Measurements from ENCODE around the gene UBR4. TPM values are rescaled to one million over a fixed set of nuclear protein-coding genes. Genes with fewer than 3 reads are reported as not detected.

The UBR4 gene
- total RNA-seq, 2 donors from 2014 or later = 148 to 151 TPM

- TF ChIP-seq CTCF (conservative IDR thresholded peaks at IDR 0.05) = no peak
- H3K4me3 Mint-ChIP-seq = peak within 1 kb of the TSS; percentile 94
- peaks cover 16% of the 10 kb centered on the region for H3K4me1 Mint-ChIP-seq
- H3K36me3 ChIP-seq (ENCODE audit: control insufficient read depth, insufficient read depth, low read length) = peaks cover 20% of the 10 kb centered on the region
- peaks cover 14% of the 10 kb centered on the region for H3K36me3 Mint-ChIP-seq (ENCODE audit: low read depth)
- H3K27ac ChIP-seq (ENCODE audit: low read depth, low read length) = peak within 1 kb of the TSS; percentile 99
- peak within 1 kb of the TSS; percentile 99 for H3K4me3 ChIP-seq (ENCODE audit: low read length)
- H3K9ac ChIP-seq (ENCODE audit: extremely low read depth, low read length, poor library complexity, severe bottlenecking) = peak within 1 kb of the TSS; percentile 91
- no peaks in the 10 kb centered on the region for H3K4me1 ChIP-seq (ENCODE audit: control insufficient read depth, insufficient read depth, low read length)
- no peaks in the 10 kb centered on the region for H3K9me3 ChIP-seq (ENCODE audit: control insufficient read depth, low read length)
- DNase-seq = peak; percentile 97
- H3K9me3 Mint-ChIP-seq = no peaks in the 10 kb centered on the region
- 0% methylated on average over 42 to 81 of the region's 81 CpGs for WGBS, 2 experiments (ENCODE audit: insufficient coverage in 1 of 2, insufficient read length in 1 of 2)
- no peaks in the 10 kb centered on the region for H3K27me3 Mint-ChIP-seq (ENCODE audit: insufficient read depth)
- H3K27me3 ChIP-seq (ENCODE audit: control insufficient read depth, insufficient read depth, low read length, poor library complexity, severe bottlenecking) = no peaks in the 10 kb centered on the region
- peak within 1 kb of the TSS; percentile 98 for H3K27ac Mint-ChIP-seq
These were observed 41.5 kb upstream of the UBR4 start, which contains the start of the genes EMC1 and MRTO4 for GRCh38 chr1:19251305-19252196. Gene EMC1 (minus strand): TSS chr1:19251524. CDS start chr1:19251509, 15 bp downstream. Gene MRTO4 (plus strand): TSS chr1:19251805. CDS start chr1:19251836, 31 bp downstream.

- 8 to 11% methylated on average over 13 to 14 of the region's 14 CpGs for WGBS, 2 experiments (ENCODE audit: insufficient coverage in 1 of 2, insufficient read length in 1 of 2)
- Histone ChIP-seq H3K9me3 (ENCODE audit: control insufficient read depth, low read length) (no peaks in the 10 kb centered on the region), H3K27me3 (ENCODE audit: control insufficient read depth, insufficient read depth, low read length, poor library complexity, severe bottlenecking) (no peaks in the 10 kb centered on the region), H3K4me3 (ENCODE audit: low read length) (peak overlapping the region; percentile 99), H3K4me1 (ENCODE audit: control insufficient read depth, insufficient read depth, low read length) (no peaks in the 10 kb centered on the region), H3K9ac (ENCODE audit: extremely low read depth, low read length, poor library complexity, severe bottlenecking) (peak overlapping the region; percentile 91), H3K36me3 (ENCODE audit: control insufficient read depth, insufficient read depth, low read length) (peaks cover 15% of the 10 kb centered on the region), H3K27ac (ENCODE audit: low read depth, low read length) (peak overlapping the region; percentile 99)
- no peaks in the 10 kb centered on the region for H3K27me3 Mint-ChIP-seq (ENCODE audit: insufficient read depth)
- H3K4me3 Mint-ChIP-seq = peak overlapping the region; percentile 94
- peaks cover 9% of the 10 kb centered on the region for H3K36me3 Mint-ChIP-seq (ENCODE audit: low read depth)
- H3K27ac Mint-ChIP-seq = peak overlapping the region; percentile 98
- no peaks in the 10 kb centered on the region for H3K9me3 Mint-ChIP-seq
- peak; percentile 61 for DNase-seq
- no peak for TF ChIP-seq CTCF (conservative IDR thresholded peaks at IDR 0.05)
- H3K4me1 Mint-ChIP-seq = peaks cover 16% of the 10 kb centered on the region
These were observed 40.7 kb upstream of the UBR4 start for GRCh38 chr1:19250629-19251304.

GRCh38 chr1:19240673-19241538 lies 30.8 kb upstream of the UBR4 start:
- DNase-seq = peak; percentile 79
- H3K9me3 Mint-ChIP-seq = no peaks in the 10 kb centered on the region
- peak; percentile 93 for TF ChIP-seq CTCF (conservative IDR thresholded peaks at IDR 0.05)
- no peaks in the 10 kb centered on the region for H3K4me1 Mint-ChIP-seq
- no peaks in the 10 kb centered on the region for H3K4me1 ChIP-seq (ENCODE audit: control insufficient read depth, insufficient read depth, low read length)
- no peaks in the 10 kb centered on the region for H3K27me3 ChIP-seq (ENCODE audit: control insufficient read depth, insufficient read depth, low read length, poor library complexity, severe bottlenecking)
- no peak overlapping the region for H3K4me3 Mint-ChIP-seq
- WGBS, 2 experiments (ENCODE audit: insufficient coverage in 1 of 2, insufficient read length in 1 of 2) = 89 to 100% methylated on average over 2 to 7 of the region's 7 CpGs
- H3K4me3 ChIP-seq (ENCODE audit: low read length) = no peak overlapping the region
- peaks cover 67% of the 10 kb centered on the region for H3K36me3 Mint-ChIP-seq (ENCODE audit: low read depth)
- no peaks in the 10 kb centered on the region for H3K9me3 ChIP-seq (ENCODE audit: control insufficient read depth, low read length)
- H3K36me3 ChIP-seq (ENCODE audit: control insufficient read depth, insufficient read depth, low read length) = peaks cover 82% of the 10 kb centered on the region
- H3K27me3 Mint-ChIP-seq (ENCODE audit: insufficient read depth) = no peaks in the 10 kb centered on the region
- H3K27ac Mint-ChIP-seq = no peak overlapping the region
- no peak overlapping the region for H3K27ac ChIP-seq (ENCODE audit: low read depth, low read length)
- no peak overlapping the region for H3K9ac ChIP-seq (ENCODE audit: extremely low read depth, low read length, poor library complexity, severe bottlenecking)
